NCI-H774 (cell line): ENCODE data around the gene NKAIN2.
A peak's percentile ranks its signal among the peaks of the same experiment; 100 is the strongest.
"Not testable (repeated sequence)": the region's sequence is repeated elsewhere in the genome, so short reads cannot be mapped to it uniquely, and the experiment has no call there.

ENCODE experiments used
- DNase-seq: peaks from one replicate; lab custom pipeline; 2025; lab: John Stamatoyannopoulos, UW

Gene NKAIN2

DNA sequence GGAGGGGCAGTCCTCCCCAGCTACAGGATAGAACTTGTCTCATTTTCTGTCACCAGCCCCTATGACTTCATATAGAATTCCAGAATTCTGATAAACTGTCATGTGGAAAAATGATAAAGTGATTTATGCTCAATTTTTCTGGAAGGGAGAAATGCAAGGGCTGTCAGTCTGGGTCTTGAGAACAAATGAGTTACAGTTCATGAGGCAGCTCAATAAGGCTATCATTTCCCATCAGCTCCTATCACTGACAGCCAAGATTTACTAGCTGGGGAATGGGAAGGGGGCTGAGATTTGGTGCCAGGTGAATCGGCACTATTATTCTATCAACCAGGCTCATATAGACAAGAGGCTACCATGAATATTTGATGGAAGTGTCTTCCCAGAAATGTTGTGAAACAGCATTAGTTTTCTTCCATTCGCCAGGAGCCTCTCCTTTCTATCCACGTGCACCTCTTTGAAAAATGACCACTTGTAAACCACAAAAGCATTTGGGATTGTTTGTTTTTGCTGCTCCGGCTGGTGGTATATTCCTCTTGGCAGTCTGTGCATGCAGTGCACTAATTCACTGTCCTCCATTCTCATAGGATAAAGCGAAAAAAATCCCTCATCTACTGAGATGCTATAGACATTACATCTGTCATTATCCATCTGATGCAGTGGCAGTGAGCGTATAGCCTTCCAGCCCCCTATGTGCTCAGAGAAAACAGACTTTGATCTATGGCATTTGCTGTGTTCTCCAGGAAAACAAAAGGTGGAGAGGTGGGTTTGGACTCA, 629.9 kb downstream of the NKAIN2 start:
- peak; percentile 44 for DNase-seq

GRCh38 chr6:124434421-124434820, 630.8 kb downstream of the NKAIN2 start:
- no peak for DNase-seq

GRCh38 chr6:124436803-124437202, 633.1 kb downstream of the NKAIN2 start:
- no peak for DNase-seq

DNA sequence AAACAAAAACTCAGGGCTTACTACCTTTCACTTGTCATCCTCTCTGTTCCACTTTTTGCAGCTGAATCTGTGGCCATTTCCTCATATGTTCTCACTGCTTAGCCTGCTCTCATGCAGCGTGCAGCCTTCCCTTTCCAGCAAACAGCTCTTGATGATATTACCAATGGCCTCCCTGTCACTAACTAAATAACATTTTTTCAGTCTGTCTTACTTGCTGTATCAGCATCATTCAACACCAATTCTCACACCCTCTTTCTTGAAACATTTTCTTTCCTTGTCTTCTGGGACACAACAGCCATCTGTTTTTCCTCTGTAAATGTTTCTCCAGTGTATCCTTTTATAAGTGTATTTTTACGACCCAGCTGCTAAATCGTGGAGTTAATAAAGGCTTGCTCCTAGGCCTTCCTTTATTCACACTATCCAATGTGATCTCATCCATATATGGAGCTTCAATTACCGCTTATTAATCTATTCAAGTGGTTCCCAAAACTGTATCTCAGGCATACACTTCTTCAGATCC, 634.9 kb downstream of the NKAIN2 start:
- no peak for DNase-seq

DNA sequence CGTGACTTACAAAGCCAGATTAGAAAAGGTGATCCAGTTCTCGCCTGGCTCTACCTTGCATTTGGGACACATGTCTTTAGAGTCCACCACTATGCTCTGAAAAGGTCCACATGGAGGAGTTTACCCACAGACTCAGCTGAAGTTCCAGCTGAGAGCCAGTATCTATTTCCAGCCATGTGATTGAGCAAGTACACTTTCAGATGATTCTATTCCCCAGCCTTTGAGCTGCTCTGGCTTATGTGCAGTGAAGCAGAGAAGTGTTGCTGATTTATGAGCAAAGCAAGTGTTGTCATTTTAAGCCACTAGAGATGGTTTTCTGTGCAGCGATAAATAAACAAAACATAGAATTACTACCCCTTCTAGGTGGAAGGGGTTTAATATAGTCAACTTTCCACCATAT, 637.8 kb downstream of the NKAIN2 start:
- no peak for DNase-seq

DNA sequence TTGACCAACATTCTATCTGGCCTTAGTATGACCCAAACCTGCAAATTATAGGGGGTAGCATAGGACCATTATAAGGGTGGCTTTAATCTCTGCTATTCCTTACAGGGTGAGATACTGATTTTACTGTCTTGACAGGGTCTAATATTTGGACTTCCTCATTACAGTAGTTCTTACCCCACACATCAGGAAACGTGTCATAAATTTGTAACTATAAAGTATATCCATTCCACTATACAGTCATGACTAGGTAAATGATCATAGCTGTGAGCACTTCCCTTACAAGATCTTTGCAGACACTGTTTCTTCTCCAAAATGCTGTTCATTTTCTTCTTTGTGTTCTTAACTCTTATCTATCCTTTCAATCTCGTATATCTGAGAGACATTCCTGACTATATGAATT, 639.9 kb downstream of the NKAIN2 start:
- no peak for DNase-seq

DNA sequence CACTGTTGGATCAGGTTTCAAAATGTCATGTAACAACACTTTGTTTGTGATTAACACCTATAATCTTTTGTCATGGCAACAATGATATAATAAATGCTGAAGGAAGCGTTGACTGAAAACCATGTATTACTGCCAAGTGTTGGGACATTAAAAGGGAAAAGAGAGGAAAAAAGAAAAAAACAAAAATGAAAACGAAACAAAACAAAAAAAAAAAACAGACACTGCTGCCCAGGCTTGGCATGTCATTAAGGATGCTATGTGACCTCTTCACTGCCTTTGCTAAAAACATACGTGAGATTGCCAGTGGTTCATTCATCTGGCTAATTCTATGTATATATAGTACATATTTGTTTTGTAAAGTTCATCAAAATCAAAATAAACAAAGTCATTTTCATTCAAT, 641.9 kb downstream of the NKAIN2 start:
- no peak for DNase-seq

DNA sequence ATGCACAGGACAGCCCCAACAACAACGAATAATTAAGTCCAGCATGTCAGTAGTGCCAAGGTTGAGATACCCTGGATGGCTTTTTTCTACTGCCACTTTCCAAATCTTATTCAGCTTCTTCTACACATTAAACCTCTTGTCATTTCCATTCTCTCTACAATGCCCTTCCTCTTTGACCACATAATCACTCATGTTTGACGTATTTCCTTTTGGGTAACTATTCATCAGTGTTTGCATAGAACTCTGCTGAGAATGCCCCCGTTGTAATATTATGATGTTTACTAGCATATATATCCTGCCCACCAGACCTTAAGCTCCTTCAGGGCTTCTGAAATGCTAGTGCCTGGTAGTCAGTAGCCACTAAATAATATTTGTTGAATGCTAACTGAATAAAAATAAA, 643.3 kb downstream of the NKAIN2 start:
- no peak for DNase-seq

GRCh38 chr6:124459268-124459667, 655.6 kb downstream of the NKAIN2 start:
- no peak for DNase-seq

DNA sequence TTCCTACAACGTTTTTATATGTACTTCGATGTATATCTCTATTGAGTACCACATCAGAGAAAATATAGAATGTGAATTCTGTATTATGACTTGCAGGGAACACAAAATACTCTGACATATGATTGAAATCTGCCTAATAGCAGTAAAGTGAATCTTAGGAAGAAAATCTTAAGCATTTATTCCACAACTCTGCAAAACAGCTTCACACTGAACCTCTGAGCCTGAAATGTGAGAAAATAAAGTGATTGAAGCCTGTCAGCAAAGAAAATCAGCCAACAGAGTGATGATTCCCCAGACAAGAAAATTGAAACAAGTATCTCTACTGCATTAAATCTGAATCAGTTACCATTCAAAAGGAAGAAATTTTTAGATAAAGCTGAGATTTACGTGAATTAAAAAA, 659.1 kb downstream of the NKAIN2 start:
- no peak for DNase-seq

- DNase-seq, result no peak
Measured at GRCh38 chr6:124463271-124463670, 659.6 kb downstream of the NKAIN2 start.

GRCh38 chr6:124464600-124464999, 660.9 kb downstream of the NKAIN2 start:
- DNase-seq, result not testable (repeated sequence)

DNA sequence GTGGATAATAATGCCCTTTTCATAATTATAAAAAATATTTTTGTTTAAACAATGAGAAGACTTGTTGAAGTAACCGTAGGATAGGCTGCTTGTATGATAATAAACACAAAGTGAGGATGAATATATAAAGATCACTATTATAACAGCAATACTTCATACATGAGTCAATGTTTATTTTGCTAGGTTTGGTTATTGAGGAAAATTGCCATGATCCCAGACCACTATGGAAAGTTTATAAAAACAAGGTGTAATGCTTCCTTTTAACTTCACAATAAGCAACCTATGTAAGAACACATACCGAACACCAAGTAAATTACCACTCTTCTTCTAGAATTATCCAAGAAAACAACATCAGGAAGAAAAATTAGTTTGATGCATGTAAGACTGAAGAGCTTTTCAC, 663.3 kb downstream of the NKAIN2 start:
- DNase-seq, result no peak

DNA sequence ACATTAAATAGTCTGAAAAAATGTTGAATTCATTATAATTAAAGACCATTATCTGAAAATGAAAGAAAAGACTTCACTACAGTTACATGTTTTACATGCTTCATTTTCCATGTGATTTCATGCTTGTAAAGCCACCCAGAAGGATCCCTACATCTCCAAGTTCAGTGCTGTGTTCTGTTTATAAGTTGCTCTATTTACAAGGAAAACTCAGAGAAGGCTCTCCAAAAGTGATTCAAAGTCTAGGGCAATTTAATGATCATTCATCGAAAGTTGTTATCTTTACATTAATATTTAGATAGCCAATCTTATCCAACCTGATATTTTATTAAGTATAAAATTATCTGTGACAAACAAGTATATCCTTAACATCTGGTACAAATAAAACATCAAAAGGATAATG, 663.7 kb downstream of the NKAIN2 start:
- no peak for DNase-seq

DNA sequence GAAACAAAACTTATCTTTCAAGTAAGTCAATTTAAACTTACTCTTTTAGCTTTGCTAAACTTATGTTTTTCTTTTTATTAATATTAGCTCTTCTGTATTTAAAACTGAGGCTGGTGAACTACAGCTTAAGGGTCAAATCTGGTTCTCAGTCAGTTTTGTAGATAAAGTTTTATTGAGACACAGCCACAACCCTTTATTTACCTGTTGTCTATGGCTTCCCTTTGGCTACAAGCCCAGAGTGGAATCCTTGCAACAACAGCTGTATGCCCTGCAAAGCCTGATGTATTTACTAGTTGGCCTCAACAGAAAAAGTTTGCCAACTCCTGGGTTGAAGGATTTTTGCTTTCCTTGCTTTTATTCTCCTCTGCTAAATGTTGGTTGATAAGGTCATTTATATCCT, 667.1 kb downstream of the NKAIN2 start:
- DNase-seq, result no peak

DNA sequence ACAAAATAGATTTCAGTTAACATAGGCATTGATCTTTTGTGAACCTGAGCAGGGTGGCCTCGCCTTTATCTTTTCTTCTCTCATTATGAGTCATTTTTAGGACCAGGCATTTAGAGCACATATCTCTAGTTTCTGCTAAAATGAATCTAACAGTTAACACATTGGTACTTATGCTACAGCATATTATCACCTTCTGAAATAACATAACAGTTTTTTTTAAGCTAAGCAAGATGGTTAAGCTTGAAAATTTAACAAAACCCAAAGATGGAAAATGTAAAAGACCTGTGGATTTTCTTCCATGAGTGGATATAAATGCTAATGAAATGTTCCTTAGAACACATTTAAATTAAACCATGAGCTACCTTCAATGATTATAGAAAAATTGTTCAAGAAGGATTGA, 671.5 kb downstream of the NKAIN2 start:
- no peak for DNase-seq

GRCh38 chr6:124478906-124479305, 675.2 kb downstream of the NKAIN2 start:
- DNase-seq, result no peak

DNA sequence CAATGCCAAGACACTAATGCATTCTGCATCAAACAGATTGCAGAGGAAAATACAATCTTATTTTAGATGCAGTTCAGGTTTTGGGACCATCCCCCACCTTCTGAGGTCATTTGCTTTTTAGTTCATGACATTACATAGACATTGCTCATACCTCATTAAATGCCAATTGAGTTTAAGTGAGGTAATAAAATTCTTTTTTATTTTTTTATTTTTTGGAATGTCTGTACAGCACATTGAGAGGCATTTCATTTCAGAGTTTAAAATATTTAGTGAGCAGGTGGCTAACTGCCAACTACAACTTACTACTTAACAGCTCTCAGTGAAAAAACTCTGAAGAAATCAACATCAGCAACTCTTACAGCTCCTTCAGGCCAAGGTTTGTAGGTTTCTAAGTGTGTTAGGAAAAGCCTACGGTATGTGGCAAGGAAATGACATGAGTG, 676.3 kb downstream of the NKAIN2 start:
- no peak for DNase-seq

DNA sequence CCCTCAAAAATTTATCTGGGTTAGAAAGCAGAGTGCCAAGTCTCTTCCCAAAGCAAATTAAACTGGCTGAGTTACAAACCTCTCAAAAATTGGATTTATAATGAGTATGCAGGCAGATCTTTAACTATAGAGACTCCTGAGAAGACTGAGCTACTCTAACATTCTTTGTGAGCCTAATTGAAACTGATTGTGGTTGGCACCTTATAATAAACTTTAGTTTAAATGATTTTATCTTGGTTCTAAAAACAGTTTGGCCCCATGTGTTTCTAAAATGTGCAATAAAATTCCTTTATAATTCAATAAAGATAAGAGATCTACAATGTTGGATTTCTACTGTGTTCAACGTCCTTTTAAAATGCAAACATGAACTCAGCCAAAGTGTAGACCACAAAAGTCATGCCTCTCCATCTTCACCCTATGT, 678.4 kb downstream of the NKAIN2 start:
- no peak for DNase-seq

- DNase-seq, result no peak
Measured at GRCh38 chr6:124487623-124488431, 684.2 kb downstream of the NKAIN2 start.

GRCh38 chr6:124490122-124490521, 686.5 kb downstream of the NKAIN2 start:
- no peak for DNase-seq

GRCh38 chr6:124493259-124493658, 689.6 kb downstream of the NKAIN2 start:
- DNase-seq, result no peak
